Esophagus squamous epithelium (tissue), 5 donors: ENCODE data around the gene CATSPERD. TPM values are rescaled to one million over a fixed set of nuclear protein-coding genes. Genes with fewer than 3 reads are reported as not detected.

ENCODE experiments used
- DNase-seq: peaks from one replicate; lab custom pipeline; 2025; lab: John Stamatoyannopoulos, UW
- H3K27ac ChIP-seq, 4 donors: fragments of 200-600 bp; sonication (generic); one replicate each; pipeline ENCODE4 v1.5.1; 2016 to 2019; ENCODE audit warnings: mild to moderate bottlenecking in 1 of 4
- H3K27me3 ChIP-seq, 4 donors: fragments of 200-600 bp; sonication (generic); 1 replicate in 3 of 4; 2 replicates in 1 of 4; pipeline versions ENCODE4 v1.5.1 to v1.6.0; 2017 to 2021; ENCODE audit warnings: antibody characterized with exemption in 1 of 4
- H3K36me3 ChIP-seq, 3 donors: fragments of 200-600 bp; sonication (generic); one replicate each; pipeline ENCODE4 v1.5.1; 2016 to 2019
- H3K4me1 ChIP-seq, 3 donors: fragments of 200-600 bp; sonication (generic); one replicate each; pipeline ENCODE4 v1.5.1; 2017 to 2019
- H3K4me3 ChIP-seq, 4 donors: fragments of 200-600 bp; sonication (generic); 1 replicate in 3 of 4; 2 replicates in 1 of 4; pipeline ENCODE4 v1.5.1; 2016 to 2019; ENCODE audit warnings: mild to moderate bottlenecking in 2 of 4, moderate library complexity in 1 of 4
- H3K9me3 ChIP-seq, 3 donors: fragments of 200-600 bp; sonication (generic); one replicate each; pipeline ENCODE4 v1.5.1; 2016 to 2019
- POLR2A ChIP-seq, 4 donors: fragments of 450-650 bp; IDR thresholded peaks; one replicate each; pipeline ENCODE4 v1.6.1; 2017; ENCODE audit warnings: antibody characterized with exemption in 4 of 4, mild to moderate bottlenecking in 4 of 4, moderate library complexity in 3 of 4
- WGBS, 2 donors: methylation state at CpG; one replicate each; pipeline ENCODE4 v1.1.5; 2018; 5-methylcytosine and 5-hydroxymethylcytosine counted together
- intact Hi-C: fragments of 100-400 bp; cut with DNase I; formaldehyde crosslinking; loops from one replicate; pipeline ENCODE4 v1.15.0; 2022
- total RNA-seq, 4 donors: library from RNA; depleted of rRNA; stranded (reverse); fragments of >200 nt; gene quantifications; one replicate each; pipeline ENCODE4 v1.1.0, GENCODE V29; 2016
- TF ChIP-seq, protein P1 (sequence below), 6 experiments: fragments of 450-650 bp in 4 of 6; fragments of 200-600 bp in 2 of 6; sonication (generic) in 2 of 6; IDR thresholded peaks; one replicate each; pipeline ENCODE4 v1.5.1; 2016 to 2019; ENCODE audit warnings: antibody characterized with exemption in 6 of 6, mild to moderate bottlenecking in 4 of 6, moderate library complexity in 4 of 6
- donor health status: DM: yes; HTN: yes; CAD: no.

The CATSPERD gene
- total RNA-seq, 4 donors from 2014 or later = 0.19 TPM; not detected in 3

DNA sequence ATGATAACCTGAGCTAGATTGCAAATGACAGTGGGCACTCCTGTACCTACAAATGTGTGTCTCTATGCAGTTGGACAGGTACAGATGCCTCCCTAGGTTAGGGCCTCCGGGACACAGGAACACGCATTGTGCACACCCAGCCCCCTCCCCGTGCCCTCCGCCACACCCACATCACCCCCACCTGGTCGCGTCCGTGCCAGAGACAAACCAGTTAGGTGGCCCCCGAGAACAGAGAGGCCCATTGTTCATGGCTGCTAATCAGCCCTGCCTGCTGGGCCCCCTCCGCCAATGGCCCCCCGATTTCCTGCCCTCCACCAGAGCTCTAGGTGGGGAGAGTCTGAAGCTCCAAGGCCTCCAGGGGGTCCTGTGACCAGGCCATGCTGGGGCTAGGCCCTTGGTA is 98.2 kb downstream of the CATSPERD start:
- no peaks in the 10 kb centered on the region for H3K9me3 ChIP-seq
- no peak for DNase-seq
- H3K27ac ChIP-seq = no peak overlapping the region
- 70 to 80% methylated on average over 1 to 4 of the region's 10 CpGs for WGBS, 2 donors
- H3K4me1 ChIP-seq = peaks cover 0 to 15% (median 3%) of the 10 kb centered on the region in 3 donors
- H3K36me3 ChIP-seq = no peaks in the 10 kb centered on the region
- intact Hi-C loops = no loop called here
- peaks cover 0 to 28% (median 0%) of the 10 kb centered on the region in 4 donors for H3K27me3 ChIP-seq
- H3K4me3 ChIP-seq = no peak overlapping the region
- no peak for TF ChIP-seq POLR2A (IDR thresholded peaks at IDR 0.05)
- TF ChIP-seq, protein P1, sequence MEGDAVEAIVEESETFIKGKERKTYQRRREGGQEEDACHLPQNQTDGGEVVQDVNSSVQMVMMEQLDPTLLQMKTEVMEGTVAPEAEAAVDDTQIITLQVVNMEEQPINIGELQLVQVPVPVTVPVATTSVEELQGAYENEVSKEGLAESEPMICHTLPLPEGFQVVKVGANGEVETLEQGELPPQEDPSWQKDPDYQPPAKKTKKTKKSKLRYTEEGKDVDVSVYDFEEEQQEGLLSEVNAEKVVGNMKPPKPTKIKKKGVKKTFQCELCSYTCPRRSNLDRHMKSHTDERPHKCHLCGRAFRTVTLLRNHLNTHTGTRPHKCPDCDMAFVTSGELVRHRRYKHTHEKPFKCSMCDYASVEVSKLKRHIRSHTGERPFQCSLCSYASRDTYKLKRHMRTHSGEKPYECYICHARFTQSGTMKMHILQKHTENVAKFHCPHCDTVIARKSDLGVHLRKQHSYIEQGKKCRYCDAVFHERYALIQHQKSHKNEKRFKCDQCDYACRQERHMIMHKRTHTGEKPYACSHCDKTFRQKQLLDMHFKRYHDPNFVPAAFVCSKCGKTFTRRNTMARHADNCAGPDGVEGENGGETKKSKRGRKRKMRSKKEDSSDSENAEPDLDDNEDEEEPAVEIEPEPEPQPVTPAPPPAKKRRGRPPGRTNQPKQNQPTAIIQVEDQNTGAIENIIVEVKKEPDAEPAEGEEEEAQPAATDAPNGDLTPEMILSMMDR (IDR thresholded peaks at IDR 0.05) = no peak

DNA sequence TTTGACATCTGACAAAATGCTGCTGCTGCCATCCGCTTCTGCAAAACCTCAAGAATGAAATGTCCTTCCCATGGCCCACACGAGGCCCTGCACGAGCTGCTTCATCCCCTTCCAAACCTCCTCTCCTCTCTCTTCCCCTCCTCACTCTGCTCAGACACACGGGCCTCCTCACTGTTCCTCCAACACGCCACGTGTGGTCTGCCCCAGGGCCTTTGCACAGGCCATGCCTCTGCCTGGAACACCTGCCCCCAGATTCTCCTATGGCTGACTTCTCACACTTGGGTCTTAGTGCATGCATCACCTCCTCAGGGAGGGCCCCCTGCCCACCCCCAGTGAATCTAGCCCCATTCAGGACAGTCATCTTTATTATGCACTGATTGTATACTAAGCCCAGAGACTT is 100.3 kb downstream of the CATSPERD start:
- 39 to 46% methylated on average over 6 of the region's 6 CpGs for WGBS, 2 donors
- intact Hi-C loops = no loop called here
- H3K36me3 ChIP-seq = peaks cover 0 to 7% (median 0%) of the 10 kb centered on the region in 3 donors

DNA sequence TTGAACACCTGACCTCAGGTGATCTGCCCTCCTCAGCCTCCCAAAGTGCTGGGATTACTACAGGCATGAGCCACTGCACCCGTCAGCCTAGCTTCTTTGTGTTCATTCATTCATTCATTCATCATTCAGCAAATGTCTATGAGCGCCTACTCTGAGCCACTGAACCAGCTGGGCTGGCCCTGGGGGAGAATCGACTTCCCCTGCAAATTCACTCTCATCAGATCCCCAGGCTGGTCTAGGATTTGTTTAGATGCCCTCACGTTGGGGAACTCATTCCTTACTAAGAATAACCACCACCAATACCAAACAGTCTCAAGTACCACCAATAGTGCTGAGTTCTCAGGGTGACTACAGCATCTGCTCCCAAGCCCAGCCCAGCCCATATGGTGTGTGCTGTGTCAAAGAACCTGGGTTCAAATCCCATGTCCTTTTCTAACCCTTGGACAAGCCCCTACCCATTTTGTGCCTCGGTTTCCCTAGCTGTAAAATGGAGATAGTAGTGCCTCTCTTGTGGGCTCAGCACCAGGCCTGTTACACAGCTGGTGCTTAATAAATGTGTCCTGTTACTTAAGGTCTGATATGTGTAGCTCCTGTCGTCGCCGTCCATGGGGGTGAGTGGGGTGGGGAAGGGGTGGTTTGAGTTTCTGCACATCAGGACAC is 101.2 kb downstream of the CATSPERD start:
- peaks cover 0 to 7% (median 0%) of the 10 kb centered on the region in 3 donors for H3K36me3 ChIP-seq
- H3K27me3 ChIP-seq = peaks cover 0 to 19% (median 0%) of the 10 kb centered on the region in 4 donors
- intact Hi-C loops = no loop called here
- no peak overlapping the region for H3K27ac ChIP-seq
- TF ChIP-seq, protein P1 (IDR thresholded peaks at IDR 0.05) = no peak
- no peak for TF ChIP-seq POLR2A (IDR thresholded peaks at IDR 0.05)
- H3K4me1 ChIP-seq = peaks cover 0 to 20% (median 0%) of the 10 kb centered on the region in 3 donors
- 45 to 50% methylated on average over 5 of the region's 8 CpGs for WGBS, 2 donors
- no peaks in the 10 kb centered on the region for H3K9me3 ChIP-seq
- no peak for DNase-seq
- no peak overlapping the region for H3K4me3 ChIP-seq

More for the DNA sequence above, 100.3 kb downstream of the CATSPERD start:
- no peak for DNase-seq
- no peaks in the 10 kb centered on the region for H3K9me3 ChIP-seq
- no peak overlapping the region for H3K27ac ChIP-seq
- no peak overlapping the region for H3K4me3 ChIP-seq
- TF ChIP-seq, protein P1 (IDR thresholded peaks at IDR 0.05) = no peak
- no peak for TF ChIP-seq POLR2A (IDR thresholded peaks at IDR 0.05)
- H3K27me3 ChIP-seq = peaks cover 0 to 19% (median 0%) of the 10 kb centered on the region in 4 donors
- H3K4me1 ChIP-seq = peaks cover 0 to 15% (median 0%) of the 10 kb centered on the region in 3 donors

DNA sequence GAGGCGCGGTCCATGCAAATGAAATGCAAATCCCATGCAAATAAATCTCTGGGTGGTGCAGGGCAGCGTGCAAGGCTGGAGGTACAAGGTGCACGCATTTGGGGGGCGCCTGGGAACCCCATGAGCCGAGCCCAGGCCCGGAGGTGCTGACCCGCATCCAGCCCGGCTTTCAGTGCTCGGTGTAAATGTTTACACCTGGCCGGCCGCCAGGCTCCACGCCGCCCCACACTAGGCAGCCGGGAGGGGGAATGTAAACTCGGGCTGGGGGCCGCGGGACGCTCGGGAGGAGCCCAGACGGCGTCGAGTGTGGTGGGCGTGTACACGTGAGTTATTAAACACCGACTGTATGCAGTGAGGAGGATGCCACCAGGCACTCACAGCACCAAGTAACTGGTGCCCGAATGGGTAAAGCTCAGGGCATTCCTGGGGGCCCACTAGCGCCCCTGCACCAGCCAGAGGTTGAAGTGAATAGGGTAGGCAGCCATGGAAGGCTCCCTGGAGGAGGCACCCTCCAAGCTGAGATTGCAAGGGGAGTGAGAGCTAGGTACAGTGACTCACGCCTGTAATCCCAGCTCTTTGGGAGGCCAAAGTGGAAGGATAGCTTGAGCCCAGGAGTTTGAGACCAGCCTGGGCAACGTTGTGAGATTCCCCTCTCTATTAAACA is 101.9 kb downstream of the CATSPERD start:
- Histone ChIP-seq H3K9me3 (no peaks in the 10 kb centered on the region), H3K27me3 (peaks cover 0 to 19% (median 0%) of the 10 kb centered on the region in 4 donors), H3K27ac (no peak overlapping the region), H3K36me3 (peaks cover 0 to 7% (median 0%) of the 10 kb centered on the region in 3 donors), H3K4me1 (peaks cover 4 to 27% (median 5%) of the 10 kb centered on the region in 3 donors), H3K4me3 (no peak overlapping the region)
- TF ChIP-seq, protein P1 (IDR thresholded peaks at IDR 0.05) = no peak
- TF ChIP-seq POLR2A (IDR thresholded peaks at IDR 0.05) = no peak
- DNase-seq = no peak
- 17 to 23% methylated on average over 7 to 12 of the region's 30 CpGs for WGBS, 2 donors
- intact Hi-C loops = no loop called here
